ENCODE data around the gene RGS17.

The RGS17 gene

GRCh38 chr6:153087436-153087835 is 43.6 kb downstream of the RGS17 start:
- DNase-seq (ENCODE audit: extremely low spot score) = no peak
- ChIA-PET POLR2A (no interaction called here), CTCF (interaction anchor here (1.4 kb wide), 1 partner anchor 34 kb away, joined by 3 read pairs; no protein-coding TSS in a partner anchor)
- TF ChIP-seq CTCF (IDR thresholded peaks at IDR 0.05; ENCODE audit: control extremely low read depth, extremely low read depth, low read depth, missing control alignments) = no peak

GRCh38 chr6:153086225-153086990 is 44.7 kb downstream of the RGS17 start:
- DNase-seq (ENCODE audit: extremely low spot score) = no peak
- no peak for TF ChIP-seq CTCF (IDR thresholded peaks at IDR 0.05; ENCODE audit: control extremely low read depth, extremely low read depth, low read depth, missing control alignments)
- ChIA-PET POLR2A (no interaction called here), CTCF (no interaction called here)

DNA sequence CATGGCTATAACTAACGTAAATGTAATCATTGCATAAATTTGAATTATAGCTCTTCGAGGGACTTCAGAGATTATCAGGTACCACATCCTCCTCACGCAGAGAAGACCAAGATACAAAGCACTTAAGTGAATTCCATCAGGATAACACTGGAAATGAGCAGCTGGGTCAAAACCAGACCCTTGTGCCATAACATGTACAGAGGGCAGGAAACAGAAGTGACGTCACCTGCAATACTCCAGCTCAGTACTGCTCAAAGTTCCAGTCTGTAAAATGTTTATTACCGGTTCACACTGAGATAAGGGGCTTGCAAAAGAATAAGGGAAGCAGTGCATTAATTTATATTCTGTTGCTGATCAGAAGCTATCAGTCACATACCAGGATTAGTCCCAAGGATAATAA is 45.8 kb downstream of the RGS17 start:
- POLR2A ChIA-PET = no interaction called here
- no peak for DNase-seq (ENCODE audit: extremely low spot score)
- no peak for TF ChIP-seq CTCF (IDR thresholded peaks at IDR 0.05; ENCODE audit: control extremely low read depth, extremely low read depth, low read depth, missing control alignments)
- CTCF ChIA-PET = no interaction called here

DNA sequence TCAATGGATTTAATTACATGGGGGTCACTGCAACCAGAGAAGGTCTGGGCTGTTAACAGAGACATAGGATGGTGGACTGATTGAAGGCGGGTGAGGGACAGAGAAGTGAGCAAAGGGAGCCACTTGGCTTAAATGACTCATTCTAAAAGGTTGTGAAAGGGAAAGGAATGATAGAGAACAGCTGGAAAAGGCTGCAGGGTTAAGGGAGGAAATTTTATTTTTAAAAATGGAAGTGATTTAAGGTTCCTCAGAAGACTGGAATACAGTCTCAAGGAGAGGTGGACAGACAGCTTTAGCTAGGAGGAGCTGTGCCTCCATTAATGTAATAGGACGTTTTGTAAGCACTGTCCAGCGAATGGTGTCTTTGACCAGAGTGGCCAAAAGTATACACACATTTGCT is 46.7 kb downstream of the RGS17 start:
- DNase-seq (ENCODE audit: extremely low spot score) = no peak
- POLR2A ChIA-PET = no interaction called here
- no peak for TF ChIP-seq CTCF (IDR thresholded peaks at IDR 0.05; ENCODE audit: control extremely low read depth, extremely low read depth, low read depth, missing control alignments)
- CTCF ChIA-PET = no interaction called here

- ChIA-PET CTCF (no interaction called here), POLR2A (no interaction called here)
- no peak for TF ChIP-seq CTCF (IDR thresholded peaks at IDR 0.05; ENCODE audit: control extremely low read depth, extremely low read depth, low read depth, missing control alignments)
- no peak for DNase-seq (ENCODE audit: extremely low spot score)
Measured at GRCh38 chr6:153083869-153084268, 47.2 kb downstream of the RGS17 start.

DNA sequence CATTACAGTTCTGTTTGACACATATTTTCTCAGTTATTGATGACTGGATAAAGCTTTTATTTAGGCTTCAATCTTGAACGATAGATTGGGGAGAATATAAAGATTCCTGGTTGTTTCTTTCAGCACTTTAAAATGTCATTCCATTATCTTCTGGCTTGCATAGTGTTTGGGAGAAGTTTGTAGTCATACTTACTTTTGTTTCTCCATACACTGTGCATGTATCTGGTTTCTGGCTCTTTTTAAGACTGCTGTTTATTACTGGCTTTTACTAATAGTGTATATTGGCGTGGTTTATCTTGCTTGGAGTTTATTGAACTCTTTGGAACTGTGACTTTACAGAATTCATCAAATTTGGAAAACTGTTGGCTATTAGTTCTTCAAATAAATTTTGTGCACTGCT is 49.2 kb downstream of the RGS17 start:
- DNase-seq (ENCODE audit: extremely low spot score) = no peak
- CTCF ChIA-PET = no interaction called here
- no peak for TF ChIP-seq CTCF (IDR thresholded peaks at IDR 0.05; ENCODE audit: control extremely low read depth, extremely low read depth, low read depth, missing control alignments)
- POLR2A ChIA-PET = no interaction called here
